DOHH2 (cell line): ENCODE results near the gene LRP11.
"Not testable (repeated sequence)": the region's sequence is repeated elsewhere in the genome, so short reads cannot be mapped to it uniquely, and the experiment has no call there.

Experiments used
- H3F3A ChIP-seq: fragments of 200-600 bp; sonication (generic), shearing (Covaris generic); 2 replicates; pipeline ENCODE4 v1.6.0; 2016; ENCODE audit warnings: antibody characterized with exemption, mild to moderate bottlenecking; ENCODE audit not compliant: control insufficient read depth, insufficient read depth
- H3K27ac ChIP-seq: fragments of 200-600 bp; sonication (generic); 2 replicates; pipeline ENCODE4 v1.5.1; 2014; ENCODE audit warnings: low read depth, mild to moderate bottlenecking, low read length, moderate library complexity
- H3K27me3 ChIP-seq: fragments of 200-600 bp; sonication (generic); 2 replicates; pipeline ENCODE4 v1.6.1; 2014; ENCODE audit warnings: mild to moderate bottlenecking, low read length, mixed read lengths; ENCODE audit not compliant: control insufficient read depth
- H3K36me3 ChIP-seq: fragments of 200-600 bp; sonication (generic); 2 replicates; pipeline ENCODE4 v1.6.1; 2014; ENCODE audit warnings: mild to moderate bottlenecking, low read length, moderate library complexity, mixed read lengths; ENCODE audit not compliant: control insufficient read depth
- H3K4me1 ChIP-seq: fragments of 200-600 bp; sonication (generic); 2 replicates; pipeline ENCODE4 v1.6.1; 2014; ENCODE audit warnings: mild to moderate bottlenecking, low read length, mixed read lengths; ENCODE audit not compliant: control insufficient read depth
- H3K4me2 ChIP-seq: fragments of 200-600 bp; sonication (generic); 2 replicates; pipeline ENCODE4 v1.6.0; 2014; ENCODE audit warnings: mild to moderate bottlenecking, low read length, moderate library complexity
- H3K4me3 ChIP-seq: fragments of 200-600 bp; sonication (generic); 2 replicates; pipeline ENCODE4 v1.5.1; 2014; ENCODE audit warnings: mild to moderate bottlenecking, low read length, mixed read lengths
- H3K79me2 ChIP-seq: fragments of 200-600 bp; sonication (generic); 2 replicates; pipeline ENCODE4 v1.6.1; 2014; ENCODE audit warnings: mild to moderate bottlenecking, low read length, mixed read lengths; ENCODE audit not compliant: control insufficient read depth
- H3K9me2 ChIP-seq: fragments of 200-600 bp; sonication (generic); replicated peaks from 2 replicates; pipeline ENCODE4 v1.6.1; 2014; ENCODE audit warnings: mild to moderate bottlenecking, low read length, mixed read lengths; ENCODE audit not compliant: control insufficient read depth
- H3K9me3 ChIP-seq: fragments of 200-600 bp; sonication (generic); 2 replicates; pipeline ENCODE4 v1.6.1; 2014; ENCODE audit warnings: antibody characterized with exemption, low read length, mixed read lengths; ENCODE audit not compliant: control insufficient read depth, insufficient read depth
- H4K20me1 ChIP-seq: fragments of 200-600 bp; sonication (generic); 2 replicates; pipeline ENCODE4 v1.6.0; 2014; ENCODE audit warnings: low read depth, mild to moderate bottlenecking, antibody characterized with exemption, low read length, moderate library complexity; ENCODE audit not compliant: control insufficient read depth, insufficient read depth
- EZH2phosphoT487 ChIP-seq: fragments of 200-600 bp; sonication (generic); IDR thresholded peaks from 2 replicates; pipeline ENCODE4 v1.6.1; 2017; ENCODE audit warnings: borderline replicate concordance, mild to moderate bottlenecking, antibody characterized with exemption, low read length, moderate library complexity, mixed read lengths
- TF ChIP-seq, protein P1 (sequence below): fragments of 200-600 bp; sonication (generic); IDR thresholded peaks from one replicate; pipeline ENCODE4 v1.5.1; 2014; ENCODE audit warnings: antibody characterized with exemption, mild to moderate bottlenecking, low read depth, low read length; ENCODE audit not compliant: poor library complexity, severe bottlenecking

LRP11 gene

DNA sequence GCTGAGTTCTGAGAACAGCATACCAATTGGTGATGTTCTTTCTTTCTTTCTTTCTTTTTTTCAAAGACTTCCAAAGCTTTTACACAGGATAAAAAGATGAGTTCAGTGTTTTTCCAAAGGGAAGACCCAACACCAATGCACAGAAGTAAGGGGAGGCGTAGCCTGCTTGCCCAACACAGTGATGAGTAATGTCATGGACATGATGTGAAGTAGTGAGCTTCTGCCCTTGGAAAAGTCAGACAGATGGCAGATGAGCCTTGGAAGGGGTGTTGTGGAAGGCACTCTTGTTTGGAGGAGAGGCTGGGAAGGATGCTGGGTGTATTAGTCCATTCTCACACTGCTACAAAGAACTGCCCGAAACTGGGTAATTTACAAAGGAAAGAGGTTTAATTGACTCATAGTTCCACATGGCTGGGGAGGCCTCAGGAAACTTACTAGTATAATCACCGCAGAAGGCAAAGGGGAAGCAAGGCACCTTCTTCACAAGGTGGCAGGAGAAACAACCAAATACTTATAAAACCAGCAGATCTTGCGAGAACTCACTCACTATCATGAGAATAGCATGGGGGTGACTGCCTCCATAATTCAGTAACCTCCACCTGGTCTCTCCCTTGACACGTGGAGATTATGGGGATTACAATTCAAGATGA is 12.6 kb downstream of the LRP11 start:
- no peaks in the 10 kb centered on the region for H4K20me1 ChIP-seq
- H3K27ac ChIP-seq = no peak overlapping the region
- TF ChIP-seq EZH2phosphoT487 = no peak
- TF ChIP-seq, protein P1, sequence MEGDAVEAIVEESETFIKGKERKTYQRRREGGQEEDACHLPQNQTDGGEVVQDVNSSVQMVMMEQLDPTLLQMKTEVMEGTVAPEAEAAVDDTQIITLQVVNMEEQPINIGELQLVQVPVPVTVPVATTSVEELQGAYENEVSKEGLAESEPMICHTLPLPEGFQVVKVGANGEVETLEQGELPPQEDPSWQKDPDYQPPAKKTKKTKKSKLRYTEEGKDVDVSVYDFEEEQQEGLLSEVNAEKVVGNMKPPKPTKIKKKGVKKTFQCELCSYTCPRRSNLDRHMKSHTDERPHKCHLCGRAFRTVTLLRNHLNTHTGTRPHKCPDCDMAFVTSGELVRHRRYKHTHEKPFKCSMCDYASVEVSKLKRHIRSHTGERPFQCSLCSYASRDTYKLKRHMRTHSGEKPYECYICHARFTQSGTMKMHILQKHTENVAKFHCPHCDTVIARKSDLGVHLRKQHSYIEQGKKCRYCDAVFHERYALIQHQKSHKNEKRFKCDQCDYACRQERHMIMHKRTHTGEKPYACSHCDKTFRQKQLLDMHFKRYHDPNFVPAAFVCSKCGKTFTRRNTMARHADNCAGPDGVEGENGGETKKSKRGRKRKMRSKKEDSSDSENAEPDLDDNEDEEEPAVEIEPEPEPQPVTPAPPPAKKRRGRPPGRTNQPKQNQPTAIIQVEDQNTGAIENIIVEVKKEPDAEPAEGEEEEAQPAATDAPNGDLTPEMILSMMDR = no peak
- H3K4me2 ChIP-seq = peak overlapping the region; percentile 69
- H3K9me2 ChIP-seq = no peaks in the 10 kb centered on the region
- no peaks in the 10 kb centered on the region for H3K9me3 ChIP-seq
- H3K27me3 ChIP-seq = no peaks in the 10 kb centered on the region
- H3K79me2 ChIP-seq = no peaks in the 10 kb centered on the region
- no peaks in the 10 kb centered on the region for H3F3A ChIP-seq
- no peaks in the 10 kb centered on the region for H3K36me3 ChIP-seq
- peak overlapping the region; percentile 61 for H3K4me3 ChIP-seq
- peaks cover 17% of the 10 kb centered on the region for H3K4me1 ChIP-seq

DNA sequence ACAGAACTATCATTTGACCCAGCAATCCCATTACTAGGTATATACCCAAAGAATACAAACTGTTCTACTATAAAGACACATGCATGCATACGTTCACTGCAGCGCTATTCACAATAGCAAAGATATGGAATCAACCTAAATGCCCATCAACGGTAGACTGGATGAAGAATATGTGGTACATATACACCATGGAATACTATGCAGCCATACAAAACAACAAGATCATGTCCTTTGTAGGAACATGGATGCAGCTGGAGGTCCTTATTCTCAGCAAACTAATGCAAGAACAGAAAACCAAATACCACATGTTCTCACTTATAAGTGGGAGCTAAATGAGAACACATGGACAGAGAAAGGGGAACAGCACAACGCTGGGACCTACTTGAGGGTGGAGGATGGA is 15.8 kb downstream of the LRP11 start:
- H3K27ac ChIP-seq, H3K36me3 ChIP-seq, H3F3A ChIP-seq, H3K9me3 ChIP-seq, H3K4me3 ChIP-seq, H3K4me2 ChIP-seq, H3K79me2 ChIP-seq, H3K27me3 ChIP-seq, H3K9me2 ChIP-seq, H4K20me1 ChIP-seq: not testable (repeated sequence)
- H3K4me1 ChIP-seq = peaks cover 17% of the 10 kb centered on the region

DNA sequence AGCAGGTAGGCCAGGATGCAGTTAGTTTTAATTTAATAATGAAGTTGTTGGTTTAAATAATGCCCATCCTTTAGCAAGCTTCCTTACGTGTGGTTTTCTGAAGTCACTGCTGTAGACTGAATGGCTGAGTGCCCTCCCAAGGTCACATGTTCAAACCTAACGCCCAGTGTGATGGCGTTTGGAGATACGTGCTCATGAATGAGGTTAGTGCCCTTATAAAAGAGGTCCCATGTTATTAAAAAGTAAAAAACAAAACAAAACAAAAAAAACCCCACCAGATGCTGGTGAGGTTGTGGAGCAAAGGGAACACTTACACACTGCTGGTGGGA is 16.3 kb downstream of the LRP11 start:
- H3K4me1 ChIP-seq = peaks cover 16% of the 10 kb centered on the region
- no peaks in the 10 kb centered on the region for H3K79me2 ChIP-seq
- H3K9me2 ChIP-seq = no peaks in the 10 kb centered on the region
- H3K9me3 ChIP-seq = no peaks in the 10 kb centered on the region
- TF ChIP-seq, protein P1 = no peak
- TF ChIP-seq EZH2phosphoT487 = no peak
- no peaks in the 10 kb centered on the region for H3K27me3 ChIP-seq
- no peaks in the 10 kb centered on the region for H3K36me3 ChIP-seq
- H3K4me3 ChIP-seq = no peak overlapping the region
- H4K20me1 ChIP-seq = no peaks in the 10 kb centered on the region
- H3K27ac ChIP-seq = no peak overlapping the region
- H3F3A ChIP-seq = no peaks in the 10 kb centered on the region
- H3K4me2 ChIP-seq = no peak overlapping the region

DNA sequence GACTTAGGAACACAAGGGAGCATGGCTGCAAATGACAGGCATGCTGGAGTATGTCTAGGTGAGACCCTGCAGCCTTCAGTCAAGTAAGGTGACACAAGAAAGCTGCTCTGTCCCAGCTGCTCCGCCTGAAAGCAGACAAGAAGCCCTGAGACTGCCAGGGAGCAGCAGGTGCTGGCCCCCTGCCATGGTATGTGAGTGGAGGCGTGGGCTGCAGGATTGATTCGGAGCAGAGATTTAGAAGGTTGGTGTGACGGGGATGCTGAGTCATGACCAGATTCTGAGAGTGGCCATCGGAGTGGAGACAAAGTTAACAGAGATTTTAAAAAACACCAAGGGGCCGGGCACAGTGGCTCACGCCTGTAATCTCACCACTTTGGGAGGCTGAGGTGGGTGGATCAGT is 17.8 kb downstream of the LRP11 start:
- TF ChIP-seq, protein P1 = no peak
- no peak for TF ChIP-seq EZH2phosphoT487
- H4K20me1 ChIP-seq = no peaks in the 10 kb centered on the region
- H3K27ac ChIP-seq = no peak overlapping the region
- H3K4me2 ChIP-seq = no peak overlapping the region
- H3K4me3 ChIP-seq = no peak overlapping the region
- no peaks in the 10 kb centered on the region for H3K9me2 ChIP-seq
- H3K36me3 ChIP-seq = no peaks in the 10 kb centered on the region
- H3F3A ChIP-seq = no peaks in the 10 kb centered on the region
- H3K27me3 ChIP-seq = no peaks in the 10 kb centered on the region
- H3K79me2 ChIP-seq = no peaks in the 10 kb centered on the region
- no peaks in the 10 kb centered on the region for H3K9me3 ChIP-seq
- H3K4me1 ChIP-seq = peaks cover under 1% of the 10 kb centered on the region
